ENCODE results near the gene PMVK.

Gene PMVK

DNA sequence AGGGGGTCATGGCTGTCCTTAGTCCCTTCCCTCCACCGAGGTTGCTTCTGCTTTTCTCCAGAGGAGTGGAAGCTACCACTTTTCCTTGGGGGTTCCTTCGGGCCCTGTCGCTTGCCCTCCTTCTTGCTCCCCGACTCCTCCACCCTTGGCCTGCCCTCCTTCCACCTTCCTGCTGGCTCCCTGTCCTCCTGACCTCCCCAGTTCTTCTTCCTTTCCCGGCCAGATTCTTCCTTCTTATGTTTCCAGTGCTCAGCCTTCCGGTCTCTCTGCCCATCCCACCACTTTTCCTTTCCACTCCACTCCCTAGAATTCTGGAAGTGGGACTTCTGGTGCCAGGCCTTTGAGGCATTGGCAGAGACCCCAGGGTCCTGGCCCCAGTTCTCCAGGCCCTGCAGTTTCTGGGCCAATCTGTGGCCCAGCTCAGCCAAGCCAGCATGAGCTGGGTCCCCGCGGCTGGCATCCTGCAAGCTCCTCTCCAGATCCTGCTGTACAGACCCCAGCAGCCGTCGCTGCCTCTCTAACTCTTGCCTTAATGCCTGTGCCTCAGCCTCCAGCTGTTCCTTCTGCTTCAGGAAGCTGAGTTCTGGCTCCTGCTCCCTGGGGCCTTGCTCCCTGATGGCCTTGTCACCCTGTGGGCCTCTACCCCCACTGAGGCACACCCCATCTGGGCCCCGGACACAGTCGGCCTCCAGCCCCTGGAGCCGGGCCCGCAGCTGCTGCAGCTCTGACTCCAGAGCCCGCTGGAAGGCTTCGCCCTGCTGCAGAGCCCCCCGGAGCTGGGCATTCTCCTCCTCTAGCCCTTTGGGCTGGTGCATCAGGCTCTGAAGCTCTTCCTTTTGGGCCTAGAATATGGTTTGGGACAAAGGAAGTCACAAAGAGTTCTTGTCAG is 9.7 kb upstream of the PMVK start:
- DNase-seq (ENCODE audit: low read depth) = no peak

DNA sequence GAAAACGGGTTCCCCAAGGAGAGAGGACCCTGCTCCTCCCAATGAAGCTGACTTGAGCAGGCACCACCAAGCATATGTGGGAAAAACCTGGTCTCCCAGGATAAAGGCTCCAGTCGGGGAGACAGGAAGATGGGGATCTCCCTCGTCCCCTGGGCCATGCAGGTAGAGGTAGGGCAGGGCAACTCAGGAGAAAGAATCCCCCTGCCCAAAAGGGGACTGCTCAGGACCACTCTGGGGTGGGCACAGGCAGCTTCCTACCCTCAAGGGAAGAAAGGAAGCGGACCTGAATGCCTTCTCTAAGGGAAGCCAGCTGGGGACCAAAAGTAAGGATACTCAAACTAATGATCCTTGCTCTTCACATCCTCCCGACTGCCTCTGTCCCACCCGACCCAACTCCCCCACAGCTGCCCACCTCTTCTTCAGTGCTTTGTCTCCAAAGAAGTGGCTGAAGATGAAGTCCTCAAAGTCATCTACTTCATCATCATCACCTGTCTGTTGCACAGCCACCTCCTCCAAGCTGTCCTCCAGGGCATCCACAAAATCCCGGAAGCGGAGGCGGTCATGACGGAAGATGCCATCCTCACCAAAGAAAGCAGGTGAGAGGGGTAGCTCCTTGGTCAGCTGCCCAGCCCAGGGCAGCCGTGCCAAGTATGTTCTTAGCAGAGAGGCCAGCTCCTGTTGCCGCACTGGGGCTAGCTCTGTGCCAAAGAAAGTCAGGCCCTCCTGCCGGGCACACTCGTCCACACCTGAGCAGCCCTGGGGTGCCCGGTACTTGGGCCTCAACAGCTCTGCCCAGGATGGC is 8.8 kb upstream of the PMVK start:
- no peak for DNase-seq (ENCODE audit: low read depth)

- DNase-seq (ENCODE audit: low read depth) = no peak
These were observed 8.1 kb upstream of the PMVK start for GRCh38 chr1:154944401-154945159.

DNA sequence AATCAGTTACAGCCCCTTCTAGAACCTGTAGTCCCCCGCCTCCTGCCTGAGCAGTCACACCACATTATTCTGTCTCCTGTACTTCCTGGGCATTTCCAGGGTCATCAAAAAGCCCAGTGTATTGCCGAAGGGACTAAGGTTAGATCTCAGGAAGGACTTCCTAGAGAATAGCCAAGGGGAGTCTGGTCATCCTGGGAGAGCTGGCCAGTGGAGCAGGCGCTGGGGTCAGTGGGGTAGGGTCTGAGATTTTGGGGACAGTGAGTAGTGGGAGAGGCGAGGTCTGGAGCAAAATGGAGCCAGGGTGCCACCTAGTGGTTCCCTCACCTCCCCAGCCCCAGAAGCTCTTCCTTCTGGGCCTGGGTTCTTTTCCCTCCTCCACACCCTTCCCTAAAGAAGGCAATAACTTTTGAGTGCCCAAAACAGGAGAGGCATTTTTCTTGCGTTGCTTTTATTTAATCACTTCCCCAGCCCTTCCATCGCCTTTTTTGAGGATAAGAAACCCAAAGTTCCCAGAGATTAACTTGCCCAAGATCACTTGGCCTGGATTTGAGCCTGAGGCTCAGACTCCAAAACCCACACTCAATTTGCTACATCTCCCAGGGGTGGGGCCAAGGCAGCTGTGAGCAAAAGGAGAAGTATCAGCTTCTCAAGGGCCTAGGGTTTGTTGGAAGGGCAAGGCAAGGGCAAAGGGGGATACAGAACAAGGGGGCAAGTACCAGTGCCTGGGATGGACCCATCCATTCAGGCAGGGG is 7.3 kb upstream of the PMVK start:
- DNase-seq (ENCODE audit: low read depth) = peak; percentile 14

- peak; percentile 18 for DNase-seq (ENCODE audit: low read depth)
These were observed 5.0 kb upstream of the PMVK start for GRCh38 chr1:154941333-154942013.

DNA sequence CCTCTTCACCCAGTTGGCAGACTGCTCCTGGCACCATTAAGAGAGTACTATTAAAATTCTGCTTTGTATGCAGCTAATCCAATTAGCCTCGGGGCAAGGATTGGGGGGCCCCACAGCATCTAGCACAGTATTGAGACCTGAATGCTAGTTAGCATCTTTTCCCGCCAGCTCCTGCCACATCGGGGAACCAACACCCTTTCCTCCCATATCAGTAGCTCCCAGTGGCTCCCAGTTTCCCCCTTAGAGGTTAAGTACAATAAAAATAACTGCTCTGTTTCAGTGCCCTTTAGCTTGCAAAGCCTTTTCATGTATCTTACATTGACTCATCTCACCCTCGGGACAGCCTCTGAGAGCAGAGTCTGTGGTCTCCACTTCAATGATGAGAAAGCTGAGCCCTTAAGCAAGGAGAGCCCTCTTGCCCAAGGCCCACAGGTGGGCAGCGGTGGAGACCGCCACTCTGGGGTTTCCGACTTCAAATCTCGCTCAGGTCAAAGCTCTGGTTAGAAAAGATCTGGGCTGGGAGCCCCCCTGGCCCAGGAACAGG is 4.2 kb upstream of the PMVK start:
- no peak for DNase-seq (ENCODE audit: low read depth)

DNA sequence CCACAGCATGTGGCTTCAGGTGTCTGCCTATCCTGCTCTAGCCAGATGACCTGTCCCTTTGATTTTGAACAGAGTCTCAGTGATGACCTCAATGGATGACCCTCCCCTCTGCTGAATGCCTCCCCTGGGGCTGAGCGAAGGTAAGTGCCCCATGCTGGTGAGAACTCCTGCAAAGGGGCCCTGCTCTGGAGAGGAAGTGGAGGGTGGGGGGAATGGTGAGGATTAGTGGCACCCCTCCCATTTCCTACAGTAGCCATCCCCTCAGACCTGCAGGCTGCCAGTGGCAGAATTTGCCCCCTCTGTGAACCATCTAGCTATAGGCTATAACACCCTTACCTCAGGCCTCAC is 3.7 kb upstream of the PMVK start:
- no peak for DNase-seq (ENCODE audit: low read depth)

- DNase-seq (ENCODE audit: low read depth) = no peak
These were observed 2.3 kb upstream of the PMVK start for GRCh38 chr1:154938604-154939399.

GRCh38 chr1:154937988-154938386 is 1.5 kb upstream of the PMVK start:
- DNase-seq (ENCODE audit: low read depth) = no peak

- peak; percentile 93 for DNase-seq (ENCODE audit: low read depth)
These were observed 817 bp upstream of the PMVK start for GRCh38 chr1:154937085-154937987.

- no peak for DNase-seq (ENCODE audit: low read depth)
These were observed 567 bp downstream of the PMVK start for GRCh38 chr1:154935749-154936554.

GRCh38 chr1:154934358-154934948 is 2.1 kb downstream of the PMVK start:
- DNase-seq (ENCODE audit: low read depth) = no peak

- DNase-seq (ENCODE audit: low read depth) = no peak
These were observed 4.5 kb downstream of the PMVK start for GRCh38 chr1:154931940-154932487.

DNA sequence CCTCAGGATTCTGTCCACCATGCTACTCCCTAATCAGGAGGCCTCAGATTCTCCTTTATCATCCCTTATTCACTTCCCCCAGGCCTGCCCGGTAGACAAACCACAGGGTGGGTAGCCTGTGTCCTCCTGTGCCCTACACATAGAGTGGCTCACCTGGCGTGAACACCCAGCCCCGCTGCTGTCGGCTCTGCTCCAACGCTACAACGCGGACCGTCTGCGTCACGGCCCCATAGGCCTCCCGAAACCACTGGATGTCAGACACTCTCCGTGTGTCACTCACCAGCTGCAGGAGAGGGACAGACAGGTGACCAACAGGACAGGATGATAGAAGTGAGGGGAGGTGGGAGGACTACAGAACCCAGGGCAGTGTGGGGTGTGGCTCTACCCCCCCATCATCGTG is 10.3 kb downstream of the PMVK start:
- DNase-seq (ENCODE audit: low read depth) = no peak

DNA sequence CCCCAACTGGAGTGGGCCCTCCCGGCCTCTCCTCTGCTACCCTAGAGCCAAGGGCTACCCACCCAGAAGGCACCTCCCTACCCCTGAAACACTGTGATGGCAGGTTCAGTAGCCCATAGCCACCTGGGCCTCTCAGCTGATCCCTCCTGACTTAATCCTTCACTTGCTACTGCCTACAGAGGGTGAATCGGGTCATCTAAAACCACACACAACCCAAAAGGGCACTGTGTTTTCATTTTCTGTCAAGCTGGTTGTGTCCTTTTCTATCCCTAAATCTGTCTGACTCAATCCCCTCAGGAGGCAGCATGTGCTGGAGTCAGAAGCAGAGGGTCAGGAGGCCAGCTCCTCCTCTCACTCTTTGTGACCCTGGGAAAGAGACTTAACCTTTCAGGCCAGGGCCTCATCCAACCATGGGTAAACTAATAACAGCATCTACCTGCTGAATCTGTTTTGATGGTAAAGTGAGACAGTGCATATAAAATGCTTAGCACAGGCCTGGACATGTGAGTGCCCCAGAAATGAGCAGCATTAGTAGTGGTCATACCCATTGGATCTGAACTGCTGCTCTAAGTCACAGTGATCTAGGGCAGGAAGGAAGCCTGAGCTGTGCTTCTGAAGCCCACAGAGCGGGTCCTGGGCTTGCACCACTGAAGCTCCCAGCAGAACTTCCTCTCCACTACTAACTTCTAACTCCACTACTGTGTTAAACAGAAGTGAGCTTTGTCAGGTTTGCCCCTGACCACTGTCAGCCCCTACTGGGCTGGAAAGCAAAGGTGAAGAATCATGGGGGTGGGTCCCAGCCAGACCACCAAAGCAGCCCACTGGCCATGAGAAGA is 11.0 kb downstream of the PMVK start:
- DNase-seq (ENCODE audit: low read depth) = no peak

DNA sequence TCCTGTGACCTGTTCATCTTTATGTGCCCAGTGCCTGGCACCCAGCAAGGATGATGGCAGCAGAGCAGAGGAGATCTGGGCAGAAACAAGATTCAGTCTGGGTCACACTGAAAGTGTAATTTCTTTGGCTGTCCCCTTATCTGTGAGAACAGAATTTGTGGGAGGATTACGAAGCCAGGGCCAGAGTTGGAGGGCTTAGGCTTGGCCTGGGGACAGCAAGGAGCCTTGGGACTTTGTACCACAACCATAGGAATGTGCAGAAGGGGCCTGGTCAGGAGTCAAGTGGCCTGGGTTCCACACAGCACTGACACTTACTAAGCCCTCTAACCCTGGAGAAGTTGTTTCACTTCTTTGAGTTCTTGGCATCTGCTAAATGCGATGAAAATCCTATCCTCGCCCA is 12.8 kb downstream of the PMVK start:
- DNase-seq (ENCODE audit: low read depth) = no peak

- no peak for DNase-seq (ENCODE audit: low read depth)
These were observed 23.2 kb downstream of the PMVK start for GRCh38 chr1:154913273-154913672.
